GM21528 (cell line): ENCODE results near the gene TTC23L.
A peak's percentile ranks its signal among the peaks of the same experiment; 100 is the strongest.
"Not testable (repeated sequence)": the region's sequence is repeated elsewhere in the genome, so short reads cannot be mapped to it uniquely, and the experiment has no call there.

Experiments used
- ATAC-seq: cut with Tn5 transposase; IDR thresholded peaks from one replicate; pipeline ENCODE4 v1.9.1; 2021; ENCODE audit warnings: mild to moderate bottlenecking, moderate library complexity; ENCODE audit not compliant: unreplicated experiment, low FRiP score

The TTC23L gene

DNA sequence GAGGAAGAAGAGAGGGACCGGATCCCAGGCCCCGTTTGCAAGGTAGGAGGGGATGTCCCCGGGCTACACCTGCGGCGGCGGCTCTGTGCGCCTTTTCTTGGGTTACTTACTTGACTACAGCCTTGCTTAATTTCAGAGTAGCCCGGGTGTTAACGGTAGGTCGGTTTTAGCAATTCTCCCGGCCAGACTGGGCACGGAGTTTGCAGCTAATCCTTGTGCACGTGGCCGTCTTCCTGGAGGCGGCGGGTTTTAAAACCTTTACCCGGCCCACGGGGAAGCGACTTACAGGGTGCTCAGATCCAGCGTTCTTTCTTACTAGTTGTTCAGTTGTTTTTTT is 76.9 kb downstream of the TTC23L start:
- peak; percentile 16 for ATAC-seq

DNA sequence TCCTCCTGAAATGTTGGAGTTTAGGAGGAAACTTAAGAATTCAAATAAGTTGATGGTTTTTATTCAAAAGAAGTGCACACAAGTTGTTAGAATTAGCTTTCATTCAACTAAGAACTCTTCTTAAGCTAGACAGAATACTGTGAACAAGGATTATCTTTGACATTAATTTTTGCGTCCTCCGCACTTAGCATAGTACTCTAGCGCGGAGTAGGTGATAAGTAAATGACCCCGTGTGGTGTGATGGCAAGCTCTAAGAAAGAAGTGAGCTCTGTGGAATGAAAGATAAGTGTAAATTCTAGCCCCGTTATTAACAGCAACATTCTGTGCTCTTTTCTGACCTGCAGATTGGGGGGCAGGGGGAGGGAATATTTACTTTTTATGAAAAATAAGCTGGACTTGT is 77.6 kb downstream of the TTC23L start:
- no peak for ATAC-seq

DNA sequence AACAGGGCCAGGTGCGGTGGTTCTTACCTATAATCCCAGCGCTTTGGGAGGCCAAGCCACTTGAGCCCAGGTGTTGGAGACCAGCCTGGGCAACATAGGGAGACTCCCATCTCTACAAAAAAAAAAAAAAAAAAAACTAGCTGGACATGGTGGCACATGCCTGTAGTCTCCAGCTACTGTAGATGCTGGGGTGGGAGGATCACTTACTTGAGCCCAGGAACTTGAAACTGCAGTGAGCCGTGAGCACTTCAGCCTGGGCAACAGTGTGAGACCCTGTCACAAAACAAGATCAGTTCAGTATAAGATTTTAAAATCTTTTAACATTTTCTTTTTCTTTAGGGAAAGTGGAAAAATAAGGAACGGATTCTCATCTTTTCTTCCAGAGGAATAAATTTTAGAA is 79.1 kb downstream of the TTC23L start:
- no peak for ATAC-seq

DNA sequence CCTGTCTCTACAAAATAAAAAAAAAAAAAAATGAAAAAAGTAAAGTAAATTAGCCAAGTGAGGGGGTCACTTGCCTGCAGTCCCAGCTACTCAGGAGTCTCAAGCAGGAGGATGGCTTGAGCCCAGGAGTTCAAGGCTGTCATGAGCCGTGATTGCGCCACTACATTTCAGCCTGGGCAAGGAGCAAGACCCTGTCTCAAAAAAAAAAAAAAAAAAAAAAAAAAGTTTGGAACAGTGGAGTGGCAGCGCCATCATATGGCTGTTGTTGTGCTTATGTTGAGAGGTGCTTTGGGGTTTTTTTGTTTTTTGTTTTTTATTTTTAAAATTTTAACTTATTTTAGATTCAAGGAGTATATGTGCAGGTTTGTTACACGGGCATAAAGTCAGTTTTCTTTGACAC is 80.1 kb downstream of the TTC23L start:
- ATAC-seq: no peak

DNA sequence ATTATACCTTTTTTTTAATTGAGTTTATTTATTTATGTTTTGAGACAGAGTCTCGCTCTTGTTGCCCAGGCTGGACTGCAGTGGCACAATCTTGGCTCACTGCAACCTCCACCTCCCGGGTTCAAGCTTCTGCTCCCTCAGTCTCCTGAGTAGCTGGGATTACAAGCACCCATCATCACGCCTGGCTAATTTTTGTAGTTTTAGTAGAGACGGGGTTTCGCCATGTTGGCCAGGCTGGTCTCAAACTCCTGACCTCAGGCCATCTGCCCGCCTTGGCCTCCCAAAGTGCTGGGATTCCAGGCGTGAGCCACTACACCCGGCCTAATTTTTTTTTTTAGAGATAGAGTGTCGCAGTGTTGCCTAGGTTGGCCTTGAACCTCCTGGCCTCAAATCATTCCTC is 84.3 kb downstream of the TTC23L start:
- ATAC-seq: not testable (repeated sequence)

DNA sequence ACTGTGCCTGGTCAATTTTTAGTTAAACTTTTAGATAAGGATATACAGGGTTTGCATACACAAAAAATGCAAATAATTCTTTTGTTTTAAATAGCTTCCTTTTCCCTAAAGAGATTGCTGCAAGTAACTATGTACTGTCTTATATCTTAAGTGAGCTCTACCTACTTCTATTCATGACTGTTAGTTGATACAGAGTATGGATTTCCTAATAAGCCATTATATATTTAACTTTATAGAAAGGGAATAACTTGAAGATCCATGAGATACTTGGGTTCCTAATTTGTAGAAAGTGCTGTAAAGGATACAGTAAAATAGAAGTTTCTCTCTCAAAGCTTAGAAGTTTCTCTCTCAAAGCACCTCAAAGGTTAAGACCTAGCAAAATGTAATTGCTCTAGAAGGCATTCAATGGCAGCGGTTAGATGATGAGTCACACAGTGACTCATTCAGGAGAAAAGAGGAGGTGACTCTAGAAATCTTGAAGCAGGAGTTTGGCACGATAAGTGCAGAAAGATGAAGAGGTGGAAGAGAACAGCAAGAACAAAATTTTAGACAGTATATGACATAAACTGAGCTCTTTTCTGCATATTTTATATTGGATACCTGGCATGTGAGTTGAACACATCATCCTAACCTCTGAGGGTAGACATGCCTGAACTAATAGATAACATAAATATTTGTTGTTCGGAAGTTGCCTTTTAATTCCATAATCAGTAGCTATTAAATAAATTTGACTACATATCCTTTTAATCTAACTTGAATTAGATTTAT is 84.9 kb downstream of the TTC23L start:
- ATAC-seq: no peak

DNA sequence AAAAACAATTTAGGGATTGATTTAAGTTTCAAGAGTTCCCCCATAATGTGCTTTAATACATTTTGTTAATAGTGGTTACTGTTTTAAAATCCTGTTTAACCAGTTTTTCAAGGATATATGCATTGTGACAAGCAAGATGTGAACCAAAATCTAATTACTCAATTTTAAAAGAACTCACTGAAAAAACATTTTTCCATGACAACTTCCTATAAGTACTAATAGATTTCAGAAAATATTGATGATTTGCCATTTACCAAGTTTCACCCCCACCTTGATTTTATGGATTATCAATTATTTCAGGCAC is 85.5 kb downstream of the TTC23L start:
- ATAC-seq: no peak

DNA sequence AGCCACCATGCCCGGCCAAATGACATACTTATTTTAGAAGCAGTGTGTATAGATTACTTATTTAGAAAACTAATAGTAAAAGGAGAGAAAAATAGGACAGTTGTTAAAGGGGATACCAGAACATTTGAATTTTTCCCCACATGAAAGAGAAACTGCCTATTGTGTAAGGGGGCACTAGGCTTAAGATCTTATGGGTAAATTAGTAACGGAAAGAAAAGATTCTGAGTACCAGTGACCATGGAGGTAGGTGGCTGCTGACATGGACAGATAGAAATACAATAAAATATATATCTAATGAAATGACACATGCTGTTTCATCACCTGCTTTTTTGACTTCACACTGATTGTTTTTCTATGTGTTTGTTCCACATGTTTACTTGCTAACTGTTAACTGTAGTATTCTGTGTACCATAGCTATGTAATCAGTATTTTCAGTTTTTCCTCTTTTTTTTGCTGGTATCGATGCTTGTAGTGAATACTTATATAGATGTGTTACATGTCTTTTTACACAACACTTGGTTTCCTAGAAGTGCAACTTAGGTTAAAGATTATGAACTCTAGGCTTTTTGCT is 87.4 kb downstream of the TTC23L start:
- ATAC-seq: no peak

DNA sequence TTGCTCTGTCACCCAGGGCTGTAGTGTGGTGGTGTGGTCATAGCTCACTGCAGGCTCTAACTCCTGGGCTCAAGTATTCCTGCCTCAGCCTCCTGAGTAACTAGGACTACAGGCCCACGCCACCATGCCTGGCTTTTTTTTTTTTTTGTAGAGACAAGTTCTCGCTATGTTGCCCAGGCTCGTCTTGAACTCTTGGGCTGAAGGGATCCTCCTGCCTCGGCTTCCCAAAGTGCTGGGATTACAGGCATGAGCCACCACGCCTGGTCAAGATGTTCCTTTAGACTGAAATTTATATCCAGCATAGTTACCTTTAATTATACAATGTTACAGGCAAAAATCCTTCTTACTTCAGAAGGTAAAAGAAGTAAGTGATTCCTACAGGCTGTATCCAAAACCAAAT is 88.8 kb downstream of the TTC23L start:
- ATAC-seq: no peak

DNA sequence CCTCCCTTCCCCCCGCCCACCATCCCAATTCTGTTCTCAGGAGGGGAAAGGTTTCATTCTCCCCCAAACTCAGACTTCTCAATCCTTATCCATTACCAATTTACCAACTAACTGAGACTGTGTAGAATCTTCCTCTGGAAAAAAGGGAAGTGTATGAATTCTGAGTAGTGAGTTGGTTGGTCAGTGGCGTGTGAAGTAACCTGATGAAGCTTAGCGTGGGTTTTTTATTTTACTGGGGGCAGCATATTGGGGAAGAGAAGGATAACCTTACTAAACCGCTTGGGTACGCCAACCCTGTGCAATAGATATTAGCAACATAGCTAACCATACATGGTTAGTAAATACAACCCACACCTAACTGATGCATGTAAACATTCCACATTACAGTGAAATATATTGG is 89.3 kb downstream of the TTC23L start:
- ATAC-seq: no peak

DNA sequence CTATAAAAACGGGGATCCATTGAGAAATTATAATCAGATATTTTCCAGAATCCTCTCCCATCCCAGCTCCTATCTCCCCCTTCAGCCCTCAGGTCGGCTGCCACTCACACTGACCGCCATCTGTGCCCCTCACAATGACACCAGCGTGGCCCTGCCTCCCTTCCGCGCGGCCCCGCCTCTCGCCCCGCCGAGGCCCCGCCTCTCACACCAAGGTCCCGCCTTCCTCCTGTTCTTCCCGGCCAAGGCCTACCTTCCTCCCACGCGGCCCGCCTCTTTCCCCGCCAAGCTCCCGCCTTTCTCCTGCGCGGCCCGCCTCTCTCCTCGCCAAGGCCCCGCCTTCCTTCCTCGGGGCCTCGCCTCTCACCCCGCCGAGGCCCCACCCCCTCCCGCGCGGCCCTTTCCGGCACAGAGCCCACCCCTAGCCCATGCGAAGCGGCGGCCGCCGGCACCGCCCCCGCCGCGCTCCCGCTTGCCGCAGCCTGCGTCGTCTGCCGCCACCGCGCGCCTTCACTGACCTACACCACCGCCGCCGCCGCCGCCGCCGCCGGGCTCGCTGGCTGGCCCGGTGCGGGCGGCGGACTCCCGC is 90.3 kb downstream of the TTC23L start, which contains the start of gene DNAJC21:
Gene DNAJC21 (plus strand): TSS at position 426 of the 586 bp plus-strand sequence. CDS start 261 bp downstream, outside the sequence.
- ATAC-seq: peak; percentile 94

DNA sequence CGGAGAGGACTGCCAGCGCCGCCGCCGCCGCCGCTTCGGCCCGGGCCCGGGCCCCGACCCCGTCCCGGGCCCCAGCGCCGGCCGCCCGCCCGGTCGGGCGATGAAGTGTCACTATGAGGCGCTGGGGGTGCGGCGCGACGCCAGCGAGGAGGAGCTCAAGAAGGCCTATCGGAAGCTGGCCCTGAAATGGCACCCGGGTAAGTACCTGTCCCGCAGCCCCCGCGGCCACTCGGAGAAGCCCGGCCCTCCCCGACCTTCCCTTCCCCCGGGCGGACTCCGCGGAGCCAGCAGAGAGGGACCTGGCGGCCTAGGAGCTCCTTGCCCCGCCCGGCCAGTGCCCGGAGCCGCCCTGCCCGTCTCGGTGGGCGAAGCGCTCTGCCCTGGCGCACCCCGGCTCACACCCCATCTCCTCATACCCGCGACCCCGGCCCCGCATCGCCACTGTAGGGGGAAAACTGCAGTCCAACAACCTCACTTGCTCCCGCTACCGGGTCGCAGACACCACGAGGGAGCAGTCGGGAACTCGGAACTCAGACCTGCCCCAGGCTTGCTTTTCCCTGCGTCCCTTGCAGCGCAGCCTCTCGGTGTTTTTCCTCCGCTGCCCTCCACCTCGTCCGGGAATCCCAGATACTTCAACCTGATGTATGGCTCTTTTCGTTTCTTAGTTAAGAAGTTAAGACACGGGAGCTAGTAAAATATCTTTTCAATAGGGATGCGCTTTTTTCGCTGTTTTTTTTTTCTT is 90.9 kb downstream of the TTC23L start:
- ATAC-seq: peak; percentile 77

DNA sequence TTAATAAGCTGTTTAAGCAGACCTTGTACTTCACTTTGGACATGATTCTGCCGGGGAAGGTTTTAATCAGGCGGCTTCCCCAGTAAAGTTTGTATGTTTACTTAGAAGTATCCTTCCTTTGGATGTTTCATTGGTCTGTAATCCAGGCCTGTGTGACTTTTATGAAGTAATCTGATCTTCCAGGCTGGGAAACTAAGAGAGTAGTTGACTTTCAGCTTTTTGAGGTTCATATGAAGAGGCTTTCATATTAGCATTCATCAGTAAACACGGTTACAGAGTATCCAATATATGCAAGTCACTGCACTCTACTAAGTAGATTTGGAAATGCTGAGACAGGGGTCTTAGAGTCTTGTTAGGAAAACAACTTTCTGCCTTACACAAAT is 91.5 kb downstream of the TTC23L start:
- ATAC-seq: no peak

DNA sequence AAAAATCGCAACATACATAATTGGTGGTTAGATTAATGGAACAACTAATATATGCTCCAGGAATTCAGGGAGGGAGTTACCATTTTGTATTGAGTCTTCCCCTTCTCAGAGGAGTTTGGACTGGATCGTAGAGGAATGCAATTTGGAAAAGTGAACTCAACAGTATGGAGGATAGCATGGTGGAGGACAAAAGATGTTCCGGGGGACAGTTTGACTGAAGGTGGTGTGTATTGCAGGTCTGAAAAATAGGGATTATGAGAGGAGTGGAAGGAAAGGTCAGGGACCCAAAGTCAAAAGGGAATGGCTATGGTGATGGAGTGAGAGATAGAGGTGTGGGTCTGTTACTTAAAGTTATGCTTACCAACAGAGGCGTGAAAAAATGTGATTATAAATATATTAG is 91.9 kb downstream of the TTC23L start:
- no peak for ATAC-seq

DNA sequence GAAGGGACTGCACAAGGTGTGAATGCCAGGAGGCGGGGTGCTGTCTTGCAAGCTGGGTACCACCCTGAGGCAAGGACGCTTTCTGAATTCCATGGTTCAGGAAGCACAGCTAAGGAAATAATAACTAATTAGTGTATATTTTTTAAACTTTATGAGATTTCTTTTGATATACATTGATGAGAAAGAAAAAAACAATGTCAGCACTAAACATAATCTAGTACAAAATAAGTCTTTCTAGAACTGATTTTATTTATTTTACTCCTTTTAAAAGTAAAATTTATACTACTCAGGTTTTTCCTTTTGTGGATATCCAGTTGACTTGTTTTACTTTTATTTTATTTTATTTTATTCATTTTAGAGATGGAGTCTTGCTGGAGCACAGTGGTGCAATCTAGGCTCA is 94.0 kb downstream of the TTC23L start:
- no peak for ATAC-seq

DNA sequence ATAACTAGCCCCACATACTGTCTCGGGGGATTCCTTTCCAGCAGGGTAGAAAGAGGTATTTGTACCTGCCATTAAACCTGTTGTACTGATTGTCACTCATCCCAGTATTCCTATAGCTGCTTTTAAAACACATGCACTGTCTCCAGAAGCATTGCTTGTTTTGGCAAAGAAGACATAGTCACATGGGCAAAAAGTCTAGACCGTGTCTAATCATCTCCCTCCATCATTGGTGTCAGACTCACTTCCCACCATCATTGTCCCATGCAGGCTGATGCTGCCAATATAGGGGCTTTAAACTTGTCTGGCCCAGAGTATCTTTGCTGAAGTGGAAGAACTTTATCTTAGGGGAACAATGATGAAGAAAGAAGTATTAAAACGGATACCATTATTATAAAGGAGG is 103.0 kb downstream of the TTC23L start:
- ATAC-seq: no peak

DNA sequence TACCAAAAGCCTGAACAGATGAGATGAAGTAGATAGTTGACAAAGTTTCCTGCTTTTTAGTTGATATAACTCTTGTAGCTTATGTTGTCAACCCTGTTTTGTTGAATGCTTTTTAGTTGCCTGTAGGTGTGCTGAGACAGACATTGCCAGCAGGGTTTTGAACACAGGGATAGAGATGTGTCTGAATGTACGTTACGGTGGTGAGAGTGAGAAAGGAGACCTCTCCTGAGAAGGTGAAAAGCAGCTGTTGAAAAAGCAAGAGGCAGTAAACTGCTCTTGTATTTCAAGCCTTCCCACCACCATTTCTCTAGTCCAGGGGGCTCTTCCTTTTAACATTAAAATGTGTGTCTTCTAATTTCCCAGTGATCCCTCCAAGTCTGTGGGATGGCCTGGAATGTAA is 105.1 kb downstream of the TTC23L start:
- no peak for ATAC-seq

DNA sequence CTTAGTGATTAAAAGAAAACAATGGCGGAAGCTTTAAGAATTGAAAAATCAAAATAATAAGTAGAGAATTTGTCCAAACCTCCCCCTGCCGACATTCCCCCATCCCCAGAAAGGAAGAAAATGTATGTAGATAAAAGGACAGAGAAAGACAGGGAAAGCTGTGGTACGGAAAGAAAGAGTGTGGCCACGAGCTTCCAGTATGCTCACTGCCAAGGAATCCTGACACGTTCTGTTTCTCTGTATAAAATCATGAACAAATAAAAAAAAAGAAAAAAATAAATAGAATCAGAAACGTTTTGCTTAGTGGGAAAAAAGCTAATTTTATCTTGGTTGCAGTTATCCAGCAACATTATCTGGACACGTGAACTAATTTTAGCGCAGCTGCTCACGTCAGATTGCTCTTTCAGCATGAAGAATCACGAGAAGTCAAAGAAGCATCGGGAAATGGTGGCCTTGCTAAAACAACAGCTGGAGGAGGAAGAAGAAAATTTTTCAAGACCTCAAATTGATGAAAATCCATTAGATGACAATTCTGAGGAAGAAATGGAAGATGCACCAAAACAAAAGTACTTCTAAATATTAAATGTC is 105.6 kb downstream of the TTC23L start:
- no peak for ATAC-seq
